H1 (cell line): ENCODE data around the gene CPED1. TPM values are rescaled to one million over a fixed set of nuclear protein-coding genes. Genes with fewer than 3 reads are reported as not detected.
A peak's percentile ranks its signal among the peaks of the same experiment; 100 is the strongest.

Experiments used
- CTCF ChIA-PET: fragments of 300-600 bp; sonication (Branson Sonifier 250); formaldehyde crosslinking; loops from one replicate; lab custom pipeline; 2021; ENCODE audit not compliant: partially characterized antibody; lab: Charles Lee
- POLR2A ChIA-PET: fragments of 300-600 bp; sonication (Branson Sonifier 250); formaldehyde crosslinking; loops from one replicate; lab custom pipeline; 2021; ENCODE audit warnings: inconsistent platforms; ENCODE audit not compliant: partially characterized antibody; lab: Charles Lee
- DNase-seq, 2 experiments: peaks; one replicate each; pipeline versions ENCODE4 v3.0.0 to v3.0.0-alpha.2; 2010 to 2022; ENCODE audit warnings: low spot score in 2 of 2, low read depth in 1 of 2, mixed read lengths in 1 of 2
- FAIRE-seq: peaks from 2 replicates; lab custom pipeline; 2011; peaks lifted over from hg19 to GRCh38; lab: Jason Lieb, UNC
- H2AFZ ChIP-seq: 2 replicates; pipeline ENCODE4 v1.8.1; 2012; ENCODE audit warnings: low read length, inconsistent platforms
- H2AK5ac ChIP-seq: 2 replicates; pipeline ENCODE4 v1.6.1; 2013; ENCODE audit warnings: low read depth, low read length
- H2BK120ac ChIP-seq: replicated peaks from 2 replicates; pipeline ENCODE3; 2013; ENCODE audit warnings: low read depth, low read length, inconsistent platforms
- H2BK12ac ChIP-seq: 2 replicates; pipeline ENCODE4 v1.6.1; 2013; ENCODE audit warnings: low read depth, low read length
- H2BK15ac ChIP-seq: 2 replicates; pipeline ENCODE4 v1.6.1; 2013; ENCODE audit warnings: low read length
- H2BK20ac ChIP-seq: 2 replicates; pipeline ENCODE4 v1.6.1; 2013; ENCODE audit warnings: low read length
- H2BK5ac ChIP-seq: 2 replicates; pipeline ENCODE4 v1.6.1; 2013; ENCODE audit warnings: low read depth, low read length
- H3K14ac ChIP-seq: 2 replicates; pipeline ENCODE4 v1.6.1; 2013; ENCODE audit warnings: inconsistent platforms; ENCODE audit not compliant: insufficient read length
- H3K18ac ChIP-seq: 2 replicates; pipeline ENCODE4 v1.6.1; 2013; ENCODE audit warnings: low read length; ENCODE audit errors: extremely low read depth
- H3K23ac ChIP-seq: 2 replicates; pipeline ENCODE4 v1.6.1; 2013; ENCODE audit warnings: inconsistent platforms; ENCODE audit not compliant: insufficient read length
- H3K23me2 ChIP-seq: 2 replicates; pipeline ENCODE4 v1.6.1; 2013; ENCODE audit warnings: low read depth, low read length
- H3K27ac ChIP-seq: 2 replicates; pipeline ENCODE4 v1.6.1; 2011; ENCODE audit warnings: low read depth, low read length, inconsistent platforms
- H3K27me3 ChIP-seq, 4 experiments: replicated peaks in 1 of 4; 1 replicate in 1 of 4; 2 replicates in 3 of 4; pipeline versions ENCODE4 v1.6.1 to v1.8.1; 2011 to 2013; ENCODE audit warnings: low read length in 3 of 4, mild to moderate bottlenecking in 3 of 4, inconsistent platforms in 2 of 4, mixed read lengths in 2 of 4, moderate library complexity in 1 of 4; ENCODE audit not compliant: control insufficient read depth in 3 of 4, insufficient read depth in 3 of 4; ENCODE audit errors: extremely low read depth in 1 of 4
- H3K36me3 ChIP-seq, 4 experiments: 2 replicates each; pipeline versions ENCODE4 v1.6.1 to v1.8.1; 2011 to 2013; ENCODE audit warnings: mild to moderate bottlenecking in 4 of 4, low read length in 3 of 4, moderate library complexity in 2 of 4, control low read depth in 1 of 4, inconsistent platforms in 1 of 4; ENCODE audit not compliant: insufficient read depth in 4 of 4, control insufficient read depth in 2 of 4
- H3K4ac ChIP-seq: replicated peaks from 2 replicates; pipeline ENCODE3; 2013; ENCODE audit warnings: low read length, low read depth, mixed read lengths, inconsistent platforms; ENCODE audit not compliant: insufficient read length
- H3K4me1 ChIP-seq, 4 experiments: replicated peaks in 1 of 4; 1 replicate in 1 of 4; 2 replicates in 3 of 4; pipeline versions ENCODE4 v1.6.1 to v1.8.1; 2011 to 2013; ENCODE audit warnings: low read length in 3 of 4, inconsistent platforms in 2 of 4, mixed read lengths in 1 of 4; ENCODE audit not compliant: insufficient read depth in 4 of 4, control insufficient read depth in 3 of 4
- H3K4me2 ChIP-seq, 2 experiments: 2 replicates each; pipeline versions ENCODE4 v1.6.1 to v1.8.1; 2011 to 2013; ENCODE audit warnings: low read depth in 2 of 2, low read length in 2 of 2, control low read depth in 1 of 2, inconsistent platforms in 1 of 2, mild to moderate bottlenecking in 1 of 2; ENCODE audit not compliant: insufficient read depth in 1 of 2
- H3K4me3 ChIP-seq, 4 experiments: fragments of 200-600, 300-600 bp in 1 of 4; sonication (generic), shearing (Covaris generic), sonication (Bioruptor Twin) in 1 of 4; 2 replicates each; pipeline versions ENCODE4 v1.5.1 to v1.8.1; 2011 to 2016; ENCODE audit warnings: low read length in 4 of 4, low read depth in 3 of 4, control low read depth in 2 of 4, inconsistent platforms in 2 of 4, mild to moderate bottlenecking in 2 of 4, mixed read lengths in 1 of 4, moderate library complexity in 1 of 4; ENCODE audit not compliant: insufficient read depth in 2 of 4; ENCODE audit errors: extremely low read depth in 1 of 4
- H3K56ac ChIP-seq: replicated peaks from 2 replicates; pipeline ENCODE3; 2013; ENCODE audit warnings: low read depth, mild to moderate bottlenecking, mixed read lengths, low read length, inconsistent platforms; ENCODE audit not compliant: insufficient read length
- H3K79me1 ChIP-seq: 2 replicates; pipeline ENCODE4 v1.6.1; 2013; ENCODE audit warnings: low read depth, low read length, control low read depth
- H3K79me2 ChIP-seq, 2 experiments: 2 replicates each; pipeline versions ENCODE4 v1.6.1 to v1.8.1; 2012 to 2013; ENCODE audit warnings: low read length in 2 of 2, mild to moderate bottlenecking in 2 of 2, inconsistent platforms in 1 of 2; ENCODE audit not compliant: insufficient read depth in 2 of 2, control insufficient read depth in 1 of 2
- H3K9ac ChIP-seq, 4 experiments: replicated peaks in 1 of 4; 1 replicate in 1 of 4; 2 replicates in 3 of 4; pipeline versions ENCODE4 v1.6.1 to v1.8.1; 2011 to 2013; ENCODE audit warnings: low read depth in 3 of 4, low read length in 3 of 4, control low read depth in 2 of 4, mild to moderate bottlenecking in 2 of 4, moderate library complexity in 2 of 4, inconsistent platforms in 1 of 4; ENCODE audit errors: extremely low read depth in 1 of 4
- H3K9me3 ChIP-seq, 2 experiments: 2 replicates each; pipeline versions ENCODE4 v1.6.1 to v1.8.1; 2012 to 2013; ENCODE audit warnings: mild to moderate bottlenecking in 2 of 2, moderate library complexity in 2 of 2, control low read depth in 1 of 2, inconsistent platforms in 1 of 2, low read depth in 1 of 2, low read length in 1 of 2, mixed read lengths in 1 of 2; ENCODE audit not compliant: insufficient read depth in 2 of 2
- H4K20me1 ChIP-seq, 2 experiments: replicated peaks in 1 of 2; 2 replicates each; pipeline versions ENCODE3 to v1.8.1; 2011 to 2013; ENCODE audit warnings: inconsistent platforms in 2 of 2, low read length in 2 of 2, mild to moderate bottlenecking in 1 of 2; ENCODE audit not compliant: insufficient read depth in 2 of 2, control insufficient read depth in 1 of 2
- H4K5ac ChIP-seq: 2 replicates; pipeline ENCODE4 v1.6.1; 2013; ENCODE audit warnings: low read length, low read depth, mixed read lengths, inconsistent platforms; ENCODE audit not compliant: insufficient read length
- H4K8ac ChIP-seq: 2 replicates; pipeline ENCODE4 v1.8.0; 2013; ENCODE audit warnings: mild to moderate bottlenecking, moderate library complexity, low read length, inconsistent platforms; ENCODE audit not compliant: insufficient read depth; ENCODE audit errors: extremely low read depth
- H4K91ac ChIP-seq: replicated peaks from 2 replicates; pipeline ENCODE3; 2013; ENCODE audit warnings: low read length, mixed read lengths, inconsistent platforms; ENCODE audit not compliant: insufficient read length
- PHF8 ChIP-seq: fragments of 200-600 bp; sonication (generic); conservative IDR thresholded peaks from 2 replicates; pipeline ENCODE4 v1.7.1; 2012; ENCODE audit warnings: low read depth, mild to moderate bottlenecking, inconsistent platforms, low read length, moderate library complexity
- TEAD4 ChIP-seq: IDR thresholded peaks from 2 replicates; pipeline ENCODE4 v1.6.1; 2012; ENCODE audit warnings: low read depth, low read length, inconsistent platforms, mixed read lengths
- WGBS, 2 experiments: shearing (Covaris generic) in 1 of 2; methylation state at CpG; one replicate each; pipeline versions ENCODE4 v1.1.6 to v1.1.7; 2013 to 2015; ENCODE audit warnings: low lambda C conversion rate in 2 of 2, mixed read lengths in 2 of 2, inconsistent platforms in 1 of 2, low coverage in 1 of 2, missing lambda C conversion rate in 1 of 2; ENCODE audit not compliant: insufficient replicate concordance in 2 of 2, insufficient coverage in 1 of 2, insufficient read length in 1 of 2; ENCODE audit errors: extremely low coverage in 1 of 2, missing lambda C conversion rate in 1 of 2; 5-methylcytosine and 5-hydroxymethylcytosine counted together
- polyA plus RNA-seq, 7 experiments: library from polyadenylated mRNA; depleted of rRNA in 3 of 7; stranded (reverse) in 5 of 7; unstranded in 2 of 7; fragments of >200 nt in 5 of 7; fragments of 200-250 nt in 2 of 7; gene quantifications; 1 replicate in 5 of 7; 2 replicates in 1 of 7; 4 replicates in 1 of 7; pipeline versions ENCODE4 v1.2.1 to v1.2.3, GENCODE V29; 2011 to 2013; ENCODE audit warnings: missing spikeins in 2 of 7, mixed read lengths in 2 of 7
- total RNA-seq: library from RNA; stranded (reverse); fragmentation: NEBNext Ultra II Directional; extraction: Animal tissue kit (Norgen Biotek cat#: 25700); gene quantifications from 2 replicates; pipeline ENCODE4 v1.2.1, GENCODE V29; 2021

Gene CPED1
- total and polyA plus RNA-seq, 2 of the 8 experiments (the other 6 are each of a cell fraction or from before 2014, with no cell fraction given) = 0.08 to 0.39 TPM

DNA sequence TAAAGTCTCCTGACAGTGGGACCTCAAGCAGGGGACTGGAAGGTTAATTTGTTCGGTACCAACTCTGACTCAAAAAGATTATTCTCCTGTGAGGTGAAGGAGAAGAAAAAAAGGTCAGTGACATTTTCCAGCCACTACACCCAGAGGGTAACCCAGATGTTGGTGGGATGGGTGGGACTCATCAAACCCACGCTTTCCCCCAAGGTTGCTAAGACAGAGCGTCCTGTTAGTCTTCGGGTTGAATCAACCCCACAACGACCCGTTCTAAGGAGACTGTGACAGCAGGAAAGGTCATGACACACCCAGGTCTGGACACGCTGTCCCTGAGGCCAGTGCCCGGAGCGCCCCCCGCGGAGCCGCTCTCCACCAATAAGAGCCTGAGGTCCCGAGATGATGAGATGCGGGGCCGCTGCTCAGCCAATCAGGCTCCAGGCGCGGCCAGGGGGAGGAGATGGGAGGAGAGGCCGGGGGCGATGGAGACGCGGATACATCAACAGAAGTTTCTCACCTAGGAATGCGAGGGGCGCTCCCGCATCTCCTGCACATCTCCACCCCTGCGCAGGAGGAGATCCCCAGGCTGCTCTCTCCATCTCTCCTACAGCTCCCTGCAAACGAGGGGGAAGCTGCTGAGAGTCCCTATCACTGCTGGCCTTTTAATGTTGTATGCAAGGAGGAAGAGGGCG is 340.1 kb downstream of the CPED1 start, which contains the start of gene WNT16:
Gene WNT16 (plus strand): TSS at position 493 of the 683 bp plus-strand sequence. CDS start 293 bp downstream, outside the sequence.
- H3K18ac ChIP-seq = peak within 1 kb of the TSS; percentile 66; the same call in 1 of the 2 replicates
- H2BK5ac ChIP-seq = no peak within 1 kb of the TSS
- peaks cover 16% of the 10 kb centered on the region for H3K23me2 ChIP-seq
- WGBS, 2 experiments = 16% methylated on average over 25 of the region's 27 CpGs; no CpG with 5 or more reads in 1 of the 2 experiments
- no peak within 1 kb of the TSS for H4K8ac ChIP-seq
- CTCF ChIA-PET = interaction anchor here (1.0 to 1.6 kb wide), 2 partner anchors 10 to 25 kb away, joined by 4 to 5 read pairs; no protein-coding TSS in a partner anchor
- peak within 1 kb of the TSS; percentile 55 to 76 (median 68) for H3K4me3 ChIP-seq
- no peak within 1 kb of the TSS for H3K27ac ChIP-seq
- POLR2A ChIA-PET = interaction anchor here (1.3 kb wide), 1 partner anchor 67 kb away, joined by 7 read pairs; the partner anchor contains the start of gene FAM3C
- DNase-seq = no peak
- H3K56ac ChIP-seq = no peak within 1 kb of the TSS
- TF ChIP-seq PHF8 = no peak
- TF ChIP-seq TEAD4 = 0 out of 2 replicates have a peak, but pooled peaks have one; percentile 23
- H2AK5ac ChIP-seq = no peak within 1 kb of the TSS
- no peak within 1 kb of the TSS for H3K9ac ChIP-seq
- no peaks in the 10 kb centered on the region for H4K20me1 ChIP-seq
- H3K23ac ChIP-seq = no peak within 1 kb of the TSS
- H3K4ac ChIP-seq = no peak within 1 kb of the TSS
- no peak within 1 kb of the TSS for H2BK12ac ChIP-seq
- H2BK15ac ChIP-seq = no peak within 1 kb of the TSS
- H3K27me3 ChIP-seq = peaks cover 1 to 38% (median 19%) of the 10 kb centered on the region in 4 experiments; a peak in 6 of 7 replicates
- H3K4me2 ChIP-seq = peak within 1 kb of the TSS; percentile 87 to 97
- H3K79me1 ChIP-seq = no peaks in the 10 kb centered on the region
- no peak within 1 kb of the TSS for H4K5ac ChIP-seq
- H3K79me2 ChIP-seq = no peaks in the 10 kb centered on the region
- peak within 1 kb of the TSS; percentile 60; the same call in 1 of the 2 replicates for H2AFZ ChIP-seq
- no peak within 1 kb of the TSS for H3K14ac ChIP-seq
- no peak for FAIRE-seq
- peaks cover 0 to 5% (median under 1%) of the 10 kb centered on the region in 4 experiments; a peak in 2 of 7 replicates for H3K4me1 ChIP-seq
- H3K9me3 ChIP-seq = no peaks in the 10 kb centered on the region
- no peaks in the 10 kb centered on the region for H3K36me3 ChIP-seq
- no peak within 1 kb of the TSS for H4K91ac ChIP-seq
- H2BK120ac ChIP-seq = no peak within 1 kb of the TSS
- H2BK20ac ChIP-seq = no peak within 1 kb of the TSS
